Stimulated activated CD4-positive, alpha-beta T cell treated with anti-CD3 and anti-CD28 coated beads, Interleukin-15, amount 100 ng/mL, for 1 hour (primary cell): ENCODE results near the gene C10orf90.

ENCODE experiments used
- DNase-seq, 2 donors: peaks; one replicate each; pipeline ENCODE4 v3.0.0-alpha.2; 2020; ENCODE audit warnings: low read depth in 1 of 2, low spot score in 1 of 2

Gene C10orf90

DNA sequence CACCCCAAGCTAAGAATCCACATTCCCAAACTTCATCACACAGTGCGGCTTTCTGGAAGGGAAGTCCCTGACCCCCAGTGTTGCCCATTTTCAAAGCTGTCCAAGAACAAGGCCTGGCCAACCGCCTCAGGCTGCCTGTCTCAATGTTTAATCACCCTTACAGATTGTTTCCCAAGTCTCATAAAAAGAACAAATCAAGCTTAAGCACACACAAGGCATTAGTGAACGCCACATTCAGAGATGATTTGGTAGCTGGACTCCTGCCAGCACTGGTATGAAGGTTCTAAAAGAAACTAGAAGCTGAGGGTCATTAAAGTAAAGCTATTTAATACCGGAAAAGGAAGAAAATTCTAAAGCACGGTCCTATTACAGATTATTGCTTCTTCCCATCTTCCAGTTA, 35.6 kb downstream of the C10orf90 start:
- DNase-seq, result no peak

DNA sequence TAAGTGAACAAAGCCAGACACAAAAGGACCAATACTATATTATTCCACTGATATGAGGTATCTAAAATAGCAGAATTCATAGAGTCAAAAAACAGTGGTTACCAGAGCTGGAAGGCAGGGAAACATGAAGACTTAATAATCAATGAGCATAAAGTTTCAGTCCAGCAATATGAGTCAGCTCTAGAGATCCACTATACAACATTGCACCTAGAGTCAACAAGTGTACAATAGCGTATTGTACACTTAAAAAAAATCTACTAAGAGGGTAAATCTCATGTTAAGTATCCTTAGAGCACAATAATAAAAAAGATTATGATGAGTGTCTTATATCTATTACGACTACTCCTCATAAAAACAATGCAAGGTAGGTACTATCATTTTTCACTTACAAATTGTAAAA, 36.1 kb downstream of the C10orf90 start:
- DNase-seq, result no peak

DNA sequence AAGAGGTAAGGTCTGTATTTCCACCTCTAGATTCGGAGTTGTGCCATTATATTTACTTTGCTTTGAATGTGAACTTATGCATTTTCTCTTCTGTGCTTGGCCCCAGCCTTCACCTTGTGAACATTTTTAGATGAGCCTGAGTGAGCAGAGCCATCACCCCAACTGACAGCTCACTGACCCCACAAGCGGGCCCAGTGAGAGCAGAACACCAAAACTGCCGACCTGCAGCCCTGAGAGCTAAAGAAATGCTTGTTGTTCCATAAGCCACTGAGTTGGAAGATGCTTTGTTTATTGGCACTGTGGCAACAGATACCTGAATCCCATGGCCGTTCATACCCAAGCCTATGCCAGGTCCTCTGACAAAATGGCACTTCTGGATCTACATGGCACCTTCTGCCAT, 37.8 kb downstream of the C10orf90 start:
- no peak for DNase-seq

GRCh38 chr10:126629925-126630624, 40.4 kb downstream of the C10orf90 start:
- no peak for DNase-seq

DNA sequence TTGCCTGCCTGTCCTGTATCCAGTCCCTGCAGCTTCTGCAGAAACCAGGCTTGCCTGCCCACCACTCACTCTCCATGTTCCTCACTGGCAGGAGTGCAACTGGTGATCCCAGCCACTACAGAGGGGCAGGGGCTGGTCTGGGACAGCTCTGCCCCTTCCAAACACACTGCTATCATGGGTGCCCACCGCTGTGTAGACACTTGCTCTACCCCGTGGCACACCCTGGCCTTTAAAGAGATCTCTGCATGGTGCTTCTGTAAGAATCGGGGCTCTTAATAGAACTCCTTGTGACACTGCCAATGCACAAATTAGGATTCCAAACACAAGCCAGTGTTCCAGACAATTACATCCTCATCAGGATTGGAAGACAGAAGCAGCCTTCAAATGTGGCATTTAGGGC, 41.7 kb downstream of the C10orf90 start:
- DNase-seq, result no peak

- DNase-seq, result no peak
Observed at GRCh38 chr10:126621846-126622245, 48.6 kb downstream of the C10orf90 start.

DNA sequence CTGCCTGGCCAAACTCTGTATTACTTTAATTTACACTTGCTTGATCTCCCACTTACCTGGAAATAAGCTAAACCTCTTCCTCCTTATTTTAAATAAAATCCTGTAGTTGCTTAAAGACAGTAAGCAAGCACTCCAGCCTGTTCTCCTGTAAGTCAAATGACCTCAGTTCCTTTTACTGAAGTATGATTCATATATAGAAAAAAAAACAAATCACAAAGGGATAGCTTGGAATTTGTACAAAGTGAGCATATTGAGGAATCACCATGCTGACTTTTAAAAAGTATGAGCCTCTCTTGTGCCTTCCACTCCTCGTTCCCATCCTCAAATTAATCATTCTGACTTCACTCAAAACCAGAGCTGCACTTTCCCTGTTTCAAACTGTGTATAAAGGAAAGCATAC, 52.0 kb downstream of the C10orf90 start:
- DNase-seq, result no peak

- DNase-seq, result no peak
Observed at GRCh38 chr10:126617733-126618132, 52.8 kb downstream of the C10orf90 start.

DNA sequence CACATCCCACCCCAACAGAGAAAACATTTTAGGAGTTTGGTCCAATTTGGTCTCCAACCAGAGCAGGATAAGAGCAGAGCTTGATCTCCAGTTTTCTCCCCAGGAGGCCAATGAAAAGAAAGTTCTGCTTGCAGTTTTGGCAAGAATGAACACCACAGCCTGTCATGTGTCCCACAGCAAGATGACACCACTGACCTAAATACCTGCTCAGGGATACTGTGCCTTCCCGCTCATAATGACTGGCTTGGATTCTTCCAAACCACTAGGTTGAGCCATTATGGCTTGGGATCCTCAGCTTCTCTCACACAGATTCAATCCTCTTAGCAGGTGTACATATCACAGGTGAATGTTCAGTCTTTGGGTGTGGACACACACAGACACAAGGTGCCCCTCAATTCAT, 53.3 kb downstream of the C10orf90 start:
- DNase-seq, result no peak

DNA sequence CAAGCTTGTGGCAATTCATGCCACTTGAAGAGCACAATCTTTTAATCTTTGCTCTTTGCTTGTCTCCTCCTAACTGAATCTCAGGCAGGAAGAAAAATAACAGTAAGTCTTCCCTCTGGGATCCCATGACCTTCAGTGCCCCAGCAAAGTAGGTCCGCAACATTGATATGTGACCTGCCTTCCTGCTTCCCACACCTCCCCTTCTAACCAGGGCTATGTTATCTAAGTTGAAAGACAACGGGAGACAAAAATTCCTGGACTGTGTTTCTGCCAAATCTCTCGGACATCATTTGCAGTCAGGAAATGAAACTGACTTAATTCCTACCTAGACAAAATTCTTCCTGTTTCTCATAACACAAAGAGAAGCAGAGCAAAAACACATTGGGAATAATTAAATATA, 53.8 kb downstream of the C10orf90 start:
- no peak for DNase-seq

- DNase-seq, result no peak
Observed at GRCh38 chr10:126611303-126611702, 59.2 kb downstream of the C10orf90 start.

- no peak for DNase-seq
Observed at GRCh38 chr10:126609566-126609965, 60.9 kb downstream of the C10orf90 start.

DNA sequence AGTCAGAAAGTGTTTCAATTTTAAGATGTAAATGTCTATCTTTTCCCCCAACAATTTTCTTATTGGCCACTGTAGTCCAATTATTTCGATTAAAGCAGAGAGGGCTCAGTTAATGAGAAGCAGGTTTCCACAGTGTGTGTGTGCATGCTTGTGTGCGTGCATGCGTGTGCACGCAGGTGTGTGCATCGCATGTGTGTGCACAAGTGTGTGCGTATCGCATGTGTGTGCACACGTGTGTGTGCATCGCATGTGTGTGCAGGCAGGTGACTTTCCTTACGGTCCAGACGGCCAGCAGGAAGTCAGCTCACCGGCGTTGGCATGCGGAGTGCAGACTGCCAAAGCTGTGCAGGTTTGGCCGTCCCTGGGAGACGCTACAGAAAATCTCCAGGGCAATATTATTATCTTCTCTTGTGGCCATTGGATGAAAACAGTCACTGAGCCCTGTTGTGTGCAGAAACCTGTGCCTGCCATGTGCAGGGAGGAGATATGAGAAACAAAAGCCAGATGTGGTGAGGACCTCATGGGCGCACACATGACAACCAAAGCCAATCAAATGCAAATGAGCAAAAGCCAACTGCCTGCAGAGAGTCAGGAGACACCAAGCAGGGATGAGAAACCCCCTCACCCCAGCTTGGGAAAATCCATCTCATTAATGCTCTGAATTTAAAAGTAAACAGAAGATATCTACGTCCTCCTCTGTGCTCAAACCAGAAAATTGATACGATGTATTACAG, 70.4 kb downstream of the C10orf90 start:
- no peak for DNase-seq

- no peak for DNase-seq
Observed at GRCh38 chr10:126598009-126598408, 72.5 kb downstream of the C10orf90 start.

- no peak for DNase-seq
Observed at GRCh38 chr10:126597211-126597610, 73.3 kb downstream of the C10orf90 start.

DNA sequence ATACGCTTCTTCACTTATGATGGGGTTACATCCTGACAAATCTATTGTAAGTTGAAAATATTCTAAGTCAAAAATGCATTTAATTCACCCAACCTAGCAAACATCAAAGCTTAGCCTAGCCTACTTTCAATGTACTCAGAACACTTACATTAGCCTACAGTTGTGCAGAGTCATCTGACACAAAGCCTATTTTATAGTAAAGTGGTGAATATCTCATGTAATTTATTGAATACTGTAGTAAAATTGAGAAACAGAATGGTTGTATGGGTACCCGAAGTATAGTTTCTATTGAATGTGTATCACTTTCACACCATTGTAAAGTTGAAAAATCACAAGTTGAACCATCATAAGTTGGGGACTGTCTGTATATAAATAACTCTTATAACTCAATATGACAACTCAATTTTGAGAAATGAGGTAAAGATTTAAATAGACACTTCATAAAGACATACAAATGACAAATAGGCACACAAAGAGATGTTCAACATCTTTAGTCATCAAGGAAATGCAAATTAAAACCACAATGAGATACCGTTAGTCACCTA, 73.9 kb downstream of the C10orf90 start:
- DNase-seq, result no peak

DNA sequence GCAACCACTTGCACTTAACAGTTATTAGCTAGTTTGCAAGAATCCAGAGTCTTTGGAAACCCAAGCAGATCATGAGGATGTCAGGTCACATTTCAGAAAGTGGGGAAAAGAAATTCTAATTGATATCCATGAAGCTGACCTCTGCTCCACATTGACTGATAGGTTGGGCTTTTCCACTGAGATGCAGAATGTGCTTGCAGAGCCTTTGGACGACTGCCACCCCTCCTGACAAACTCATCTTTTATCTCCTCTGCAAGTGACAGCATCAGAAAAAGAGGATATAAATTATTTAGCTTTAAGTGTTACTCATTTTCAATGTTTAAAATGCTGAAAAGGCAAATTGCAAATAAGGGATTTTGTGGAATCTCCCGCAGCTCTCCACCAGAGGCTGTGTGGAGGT, 75.3 kb downstream of the C10orf90 start:
- DNase-seq, result no peak

DNA sequence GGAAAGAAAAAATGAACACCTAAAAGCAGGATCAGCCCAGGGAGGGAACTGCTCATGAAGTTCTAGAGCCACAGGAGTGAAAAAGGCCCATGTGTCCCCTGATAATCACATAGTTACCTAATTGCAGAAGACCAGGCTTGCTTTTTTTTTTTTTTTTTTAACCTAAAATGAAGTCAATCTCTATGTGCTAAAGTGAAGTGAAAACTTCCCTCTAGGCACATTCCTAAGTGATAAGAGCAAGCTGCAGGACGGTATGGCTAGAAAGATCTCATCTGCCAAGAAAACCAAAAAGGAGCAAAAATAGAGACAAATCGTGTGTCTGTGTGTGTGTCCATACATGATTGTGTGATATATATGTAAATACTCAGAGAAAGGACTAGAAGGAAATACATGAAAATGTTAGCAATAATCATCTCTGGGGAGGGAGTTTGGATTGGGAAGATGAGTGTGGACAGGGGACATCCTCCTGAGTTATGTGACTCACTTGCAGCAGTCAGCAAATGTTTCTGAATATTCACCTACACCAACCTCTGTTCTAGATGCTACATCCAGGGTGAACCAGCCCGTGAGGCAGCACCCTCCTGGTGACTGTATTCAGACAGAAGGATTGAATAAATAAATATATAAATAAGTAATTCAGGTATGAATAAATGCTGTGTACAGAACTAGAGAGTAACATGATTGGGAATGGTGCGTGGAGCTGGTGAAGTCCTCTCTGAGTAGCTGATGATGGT, 76.4 kb downstream of the C10orf90 start:
- DNase-seq, result no peak

DNA sequence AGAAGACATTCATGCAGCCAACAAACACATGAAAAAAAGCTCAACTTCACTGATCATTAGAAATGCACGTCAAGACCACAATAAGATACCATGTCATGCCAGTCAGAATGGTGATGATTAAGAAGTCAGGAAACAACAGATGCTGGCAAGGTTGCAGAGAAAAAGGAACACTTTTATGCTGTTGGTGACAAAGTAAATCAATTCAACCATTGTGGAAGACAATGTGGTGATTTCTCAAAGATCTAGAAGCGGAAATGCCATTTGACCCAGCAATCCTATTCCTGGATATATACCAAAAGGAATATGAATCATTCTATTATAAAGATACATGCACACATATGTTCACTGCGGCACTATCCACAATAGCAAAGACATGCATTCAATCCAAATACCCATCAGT, 77.6 kb downstream of the C10orf90 start:
- no peak for DNase-seq

DNA sequence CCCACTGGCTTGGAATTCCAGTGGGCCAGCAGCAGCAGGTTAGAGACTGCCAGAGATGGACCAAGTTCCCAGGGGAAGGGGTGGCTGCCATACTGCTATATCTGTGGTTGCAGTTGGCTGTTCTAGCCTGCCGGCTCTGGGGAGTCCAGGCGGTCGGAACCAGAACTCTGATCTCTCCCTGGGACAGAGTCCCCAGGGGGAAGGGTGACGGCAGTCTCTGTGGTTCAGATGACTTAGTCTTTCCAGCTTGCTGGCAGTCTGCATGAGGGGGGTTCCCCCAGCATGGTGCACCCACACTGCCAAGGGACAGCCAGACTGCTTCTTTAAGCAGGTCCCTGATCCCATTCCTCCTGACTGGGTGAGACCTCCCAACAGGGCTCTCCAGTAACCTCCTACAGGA, 82.5 kb downstream of the C10orf90 start:
- DNase-seq, result no peak

DNA sequence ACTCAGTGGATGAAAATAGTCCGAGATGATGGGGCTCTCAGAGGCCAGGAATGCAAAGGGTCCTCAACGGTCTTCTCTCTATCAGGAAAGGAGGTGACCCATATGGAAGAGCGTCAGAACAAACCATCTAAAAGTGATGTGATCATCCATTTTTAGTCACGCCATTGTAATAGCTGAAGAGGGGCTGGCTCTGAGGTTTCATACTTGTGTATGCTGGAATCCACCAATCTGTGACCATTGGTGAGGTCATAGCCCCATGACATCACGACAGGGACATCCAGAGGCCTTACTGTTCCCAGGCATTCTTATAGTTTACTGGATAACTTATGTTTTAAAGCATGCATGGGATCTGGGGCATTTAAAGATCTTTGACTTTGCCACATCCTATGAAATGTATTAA, 83.6 kb downstream of the C10orf90 start:
- no peak for DNase-seq

GRCh38 chr10:126586128-126586527, 84.4 kb downstream of the C10orf90 start:
- no peak for DNase-seq
